Suppressor macrophage treated with lipopolysaccharide for 1 hour (primary cell): ENCODE data around the gene DLG5.

Experiments used
- DNase-seq, 3 donors: peaks; one replicate each; pipeline ENCODE4 v3.0.0-alpha.2; 2020 to 2022

Gene DLG5

GRCh38 chr10:77946084-77946483 lies 19.5 kb upstream of the DLG5 start:
- no peak for DNase-seq

- DNase-seq, result peak; percentile 8 to 24 (median 9)
Observed at GRCh38 chr10:77944519-77944918, 18.0 kb upstream of the DLG5 start.

GRCh38 chr10:77943121-77943901 lies 16.8 kb upstream of the DLG5 start:
- peak in 2 of 3 donors; percentile 6 to 13 for DNase-seq

- DNase-seq, result no peak
Observed at GRCh38 chr10:77941790-77942189, 15.2 kb upstream of the DLG5 start.

- no peak for DNase-seq
Observed at GRCh38 chr10:77940627-77941026, 14.1 kb upstream of the DLG5 start.

GRCh38 chr10:77940225-77940624 lies 13.7 kb upstream of the DLG5 start:
- DNase-seq, result no peak

- DNase-seq, result no peak
Observed at GRCh38 chr10:77939561-77940001, 13.0 kb upstream of the DLG5 start.

- DNase-seq, result no peak
Observed at GRCh38 chr10:77936697-77937567, 10.4 kb upstream of the DLG5 start.

- DNase-seq, result no peak
Observed at GRCh38 chr10:77932016-77932715, 5.6 kb upstream of the DLG5 start.

GRCh38 chr10:77927402-77928246 lies 1.1 kb upstream of the DLG5 start:
- DNase-seq, result no peak

- DNase-seq, result peak; percentile 32 to 59 (median 48)
Observed at GRCh38 chr10:77925795-77926565, 575 bp downstream of the DLG5 start.

GRCh38 chr10:77925410-77925794 lies 1.2 kb downstream of the DLG5 start:
- DNase-seq, result peak; percentile 31 to 38 (median 35)

GRCh38 chr10:77922566-77923179 lies 3.9 kb downstream of the DLG5 start:
- no peak for DNase-seq

GRCh38 chr10:77922055-77922454 lies 4.5 kb downstream of the DLG5 start:
- DNase-seq, result no peak

- no peak for DNase-seq
Observed at GRCh38 chr10:77921395-77921794, 5.2 kb downstream of the DLG5 start.

- no peak for DNase-seq
Observed at GRCh38 chr10:77920495-77920894, 6.1 kb downstream of the DLG5 start.

GRCh38 chr10:77919713-77920108 lies 6.8 kb downstream of the DLG5 start:
- no peak for DNase-seq

GRCh38 chr10:77915319-77916105 lies 11.0 kb downstream of the DLG5 start:
- no peak for DNase-seq

- no peak for DNase-seq
Observed at GRCh38 chr10:77913090-77913489, 13.5 kb downstream of the DLG5 start.

- no peak for DNase-seq
Observed at GRCh38 chr10:77912576-77912975, 14.0 kb downstream of the DLG5 start.
